Mesenchymal stem cell (in vitro differentiated cells and primary cell): ENCODE measurements around the gene ADAMTSL5.

Experiments used
- DNase-seq: peaks from one replicate; pipeline ENCODE4 v3.0.0-alpha.2; 2013
- H2AFZ ChIP-seq: one replicate; pipeline ENCODE4 v1.6.1; 2013; ENCODE audit warnings: low read depth, mild to moderate bottlenecking, control low read depth, inconsistent platforms, low read length, moderate library complexity
- H2AK5ac ChIP-seq: 2 replicates; pipeline ENCODE4 v1.6.1; 2013; ENCODE audit warnings: low read length, moderate library complexity, mild to moderate bottlenecking, inconsistent platforms; ENCODE audit not compliant: severe bottlenecking
- H2BK120ac ChIP-seq: one replicate; pipeline ENCODE4 v1.6.1; 2013; ENCODE audit warnings: low read depth, mild to moderate bottlenecking, inconsistent platforms, low read length, moderate library complexity
- H2BK12ac ChIP-seq, 2 experiments: one replicate each; pipeline ENCODE4 v1.6.1; 2013; ENCODE audit warnings: inconsistent platforms in 2 of 2, low read length in 2 of 2, mild to moderate bottlenecking in 2 of 2, moderate library complexity in 2 of 2, control low read depth in 1 of 2
- H2BK15ac ChIP-seq: one replicate; pipeline ENCODE4 v1.6.1; 2013; ENCODE audit warnings: mild to moderate bottlenecking, low read depth, inconsistent platforms; ENCODE audit not compliant: poor library complexity, severe bottlenecking
- H2BK5ac ChIP-seq: 2 replicates; pipeline ENCODE4 v1.6.1; 2013; ENCODE audit warnings: low read depth, mild to moderate bottlenecking, low read length, control low read depth, inconsistent platforms; ENCODE audit not compliant: poor library complexity, severe bottlenecking
- H3K14ac ChIP-seq, 2 experiments: one replicate each; pipeline ENCODE4 v1.6.1; 2013; ENCODE audit warnings: inconsistent platforms in 2 of 2, low read length in 2 of 2, control low read depth in 1 of 2, mild to moderate bottlenecking in 1 of 2, moderate library complexity in 1 of 2
- H3K18ac ChIP-seq, 2 experiments: one replicate each; pipeline ENCODE4 v1.6.1; 2013; ENCODE audit warnings: inconsistent platforms in 2 of 2, low read length in 2 of 2, control low read depth in 1 of 2, low read depth in 1 of 2, mild to moderate bottlenecking in 1 of 2
- H3K23ac ChIP-seq, 2 experiments: one replicate each; pipeline ENCODE4 v1.6.1; 2013; ENCODE audit warnings: inconsistent platforms in 2 of 2, low read length in 2 of 2, mild to moderate bottlenecking in 2 of 2, moderate library complexity in 2 of 2, control low read depth in 1 of 2
- H3K27ac ChIP-seq: 2 replicates; pipeline ENCODE4 v1.5.1; 2013; ENCODE audit warnings: mild to moderate bottlenecking, moderate library complexity, low read length, control low read depth, inconsistent platforms; ENCODE audit not compliant: poor library complexity, severe bottlenecking
- H3K27me3 ChIP-seq, 2 experiments: 2 replicates each; pipeline versions ENCODE4 v1.6.1 to v1.7.0; 2013; ENCODE audit warnings: low read length in 2 of 2, mild to moderate bottlenecking in 2 of 2, moderate library complexity in 2 of 2, control low read depth in 1 of 2, inconsistent platforms in 1 of 2; ENCODE audit not compliant: control insufficient read depth in 1 of 2, insufficient read depth in 1 of 2
- H3K36me3 ChIP-seq, 2 experiments: 2 replicates each; pipeline versions ENCODE4 v1.6.1 to v1.7.0; 2013; ENCODE audit warnings: low read length in 2 of 2, control low read depth in 1 of 2, inconsistent platforms in 1 of 2, low read depth in 1 of 2, mild to moderate bottlenecking in 1 of 2; ENCODE audit not compliant: insufficient read depth in 2 of 2, control insufficient read depth in 1 of 2
- H3K4ac ChIP-seq, 2 experiments: one replicate each; pipeline ENCODE4 v1.6.1; 2013; ENCODE audit warnings: inconsistent platforms in 2 of 2, low read length in 2 of 2, mild to moderate bottlenecking in 2 of 2, moderate library complexity in 2 of 2, control low read depth in 1 of 2, low read depth in 1 of 2
- H3K4me1 ChIP-seq: 2 replicates; pipeline ENCODE4 v1.6.1; 2013; ENCODE audit warnings: low read depth, low read length, control low read depth; ENCODE audit not compliant: control insufficient read depth, insufficient read depth
- H3K4me2 ChIP-seq: 2 replicates; pipeline ENCODE4 v1.6.1; 2013; ENCODE audit warnings: low read length, mild to moderate bottlenecking, inconsistent platforms; ENCODE audit not compliant: poor library complexity, severe bottlenecking
- H3K4me3 ChIP-seq, 2 experiments: 2 replicates each; pipeline versions ENCODE4 v1.5.1 to v1.7.0; 2013; ENCODE audit warnings: low read length in 2 of 2, mild to moderate bottlenecking in 2 of 2, control low read depth in 1 of 2, low read depth in 1 of 2; ENCODE audit not compliant: insufficient read depth in 1 of 2
- H3K79me1 ChIP-seq: replicated peaks from 2 replicates; pipeline ENCODE4 v1.6.1; 2013; ENCODE audit warnings: mild to moderate bottlenecking, control low read depth, low read length, inconsistent platforms; ENCODE audit not compliant: poor library complexity, severe bottlenecking
- H3K9ac ChIP-seq: 2 replicates; pipeline ENCODE4 v1.7.0; 2013; ENCODE audit warnings: mild to moderate bottlenecking, low read length, moderate library complexity
- H3K9me3 ChIP-seq: 2 replicates; pipeline ENCODE4 v1.7.0; 2013; ENCODE audit warnings: mild to moderate bottlenecking, low read length; ENCODE audit not compliant: control insufficient read depth
- H4K8ac ChIP-seq: one replicate; pipeline ENCODE4 v1.6.1; 2013; ENCODE audit warnings: inconsistent platforms, mild to moderate bottlenecking, low read length, moderate library complexity
- H4K91ac ChIP-seq: one replicate; pipeline ENCODE4 v1.6.1; 2013; ENCODE audit warnings: mild to moderate bottlenecking, low read length, inconsistent platforms
- WGBS: methylation state at CpG from one replicate; pipeline ENCODE4 v1.1.7; 2013; ENCODE audit warnings: mixed read lengths; 5-methylcytosine and 5-hydroxymethylcytosine counted together

The ADAMTSL5 gene

DNA sequence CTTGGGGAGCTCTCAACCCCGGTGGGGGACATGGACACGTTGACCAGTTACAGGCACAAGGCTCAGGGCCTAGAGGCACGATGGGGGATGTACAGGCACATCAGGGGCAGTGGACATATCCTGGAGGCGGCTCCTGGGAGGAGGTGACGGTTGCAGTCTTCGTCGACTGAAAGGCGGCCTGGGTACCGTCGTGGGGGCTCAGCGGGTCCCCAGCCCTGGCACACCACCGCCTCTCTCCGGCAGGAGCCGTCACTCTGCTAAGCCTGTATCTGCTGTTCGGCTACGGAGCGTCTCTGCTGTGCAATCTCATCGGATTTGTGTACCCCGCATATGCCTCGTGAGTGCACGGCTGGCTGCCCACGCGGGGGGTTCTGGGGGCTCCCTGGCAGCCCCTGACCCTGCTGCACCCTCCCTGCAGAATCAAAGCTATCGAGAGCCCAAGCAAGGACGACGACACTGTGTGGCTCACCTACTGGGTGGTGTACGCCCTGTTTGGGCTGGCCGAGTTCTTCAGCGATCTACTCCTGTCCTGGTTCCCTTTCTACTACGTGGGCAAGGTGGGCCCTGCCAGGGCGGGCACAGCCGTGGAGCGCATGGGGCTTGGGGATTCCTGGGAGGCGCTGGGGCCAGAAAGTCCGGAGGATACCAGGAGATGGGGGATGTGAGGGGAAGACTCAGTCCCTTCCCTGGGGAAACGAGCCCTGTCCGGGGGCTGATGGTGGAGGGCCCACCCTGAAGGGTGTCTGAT lies 17.6 kb downstream of the ADAMTSL5 start:
- Histone ChIP-seq H3K4me3 (no peak overlapping the region), H2AK5ac (no peak overlapping the region), H2BK120ac (no peak overlapping the region), H3K14ac (no peak overlapping the region), H4K8ac (no peak overlapping the region), H2BK5ac (no peak overlapping the region), H3K79me1 (no peaks in the 10 kb centered on the region), H2BK12ac (no peak overlapping the region), H3K4me2 (no peak overlapping the region), H3K27ac (no peak overlapping the region), H3K4ac (no peak overlapping the region), H4K91ac (no peak overlapping the region), H3K9ac (no peak overlapping the region), H3K36me3 (no peaks in the 10 kb centered on the region), H3K4me1 (peaks cover 9% of the 10 kb centered on the region), H2BK15ac (no peak overlapping the region), H3K18ac (no peak overlapping the region), H3K9me3 (no peaks in the 10 kb centered on the region), H3K23ac (no peak overlapping the region), H2AFZ (no peak overlapping the region), H3K27me3 (peaks cover 3 to 55% of the 10 kb centered on the region in 2 experiments)
- no peak for DNase-seq
- WGBS = 87% methylated on average over 37 of the region's 37 CpGs

DNA sequence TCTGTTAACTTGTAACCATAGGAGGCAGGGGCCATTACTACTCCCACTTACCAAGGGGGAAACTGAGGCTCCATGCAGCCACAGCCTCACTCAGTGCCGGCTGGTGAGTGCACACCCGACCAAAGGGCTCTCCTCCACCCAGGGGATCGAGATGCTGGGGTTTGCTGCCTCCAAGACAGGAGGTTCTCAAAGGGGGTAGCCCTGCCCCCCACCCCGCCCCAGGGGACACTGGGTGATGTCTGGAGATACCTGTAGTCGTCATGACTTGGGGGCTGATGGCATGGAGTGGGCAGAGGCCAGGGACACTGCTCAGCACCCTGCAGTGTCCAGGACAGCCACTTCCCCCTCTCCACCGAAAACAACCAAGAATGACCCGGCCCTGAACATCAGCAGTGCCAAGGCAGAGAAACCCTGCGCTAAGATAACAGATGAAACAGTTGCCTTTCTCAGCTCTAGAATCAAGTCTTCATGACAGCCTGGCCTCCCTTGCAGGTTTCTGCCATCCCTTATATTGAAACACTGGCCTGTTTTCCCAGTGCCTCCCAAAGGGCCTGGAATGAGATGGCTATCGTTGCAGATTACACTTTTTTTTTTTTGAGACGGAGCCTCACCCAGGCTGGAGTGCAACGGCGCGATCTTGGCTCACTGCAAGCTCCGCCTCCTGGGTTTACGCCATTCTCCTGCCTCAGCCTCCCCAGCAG lies 18.6 kb downstream of the ADAMTSL5 start:
- Histone ChIP-seq H2BK120ac (no peak overlapping the region), H3K27me3 (peaks cover 3 to 55% of the 10 kb centered on the region in 2 experiments), H3K4ac (no peak overlapping the region), H3K27ac (no peak overlapping the region), H3K4me1 (peaks cover 18% of the 10 kb centered on the region), H3K79me1 (peaks cover 5% of the 10 kb centered on the region), H4K8ac (no peak overlapping the region), H3K4me3 (no peak overlapping the region), H3K36me3 (no peaks in the 10 kb centered on the region), H3K14ac (no peak overlapping the region), H2BK15ac (no peak overlapping the region), H2AFZ (no peak overlapping the region), H2BK5ac (no peak overlapping the region), H3K9me3 (no peaks in the 10 kb centered on the region), H3K9ac (no peak overlapping the region), H3K23ac (no peak overlapping the region), H3K18ac (no peak overlapping the region), H4K91ac (no peak overlapping the region), H3K4me2 (no peak overlapping the region), H2BK12ac (no peak overlapping the region), H2AK5ac (no peak overlapping the region)
- 85% methylated on average over 15 of the region's 15 CpGs for WGBS
- DNase-seq = no peak

DNA sequence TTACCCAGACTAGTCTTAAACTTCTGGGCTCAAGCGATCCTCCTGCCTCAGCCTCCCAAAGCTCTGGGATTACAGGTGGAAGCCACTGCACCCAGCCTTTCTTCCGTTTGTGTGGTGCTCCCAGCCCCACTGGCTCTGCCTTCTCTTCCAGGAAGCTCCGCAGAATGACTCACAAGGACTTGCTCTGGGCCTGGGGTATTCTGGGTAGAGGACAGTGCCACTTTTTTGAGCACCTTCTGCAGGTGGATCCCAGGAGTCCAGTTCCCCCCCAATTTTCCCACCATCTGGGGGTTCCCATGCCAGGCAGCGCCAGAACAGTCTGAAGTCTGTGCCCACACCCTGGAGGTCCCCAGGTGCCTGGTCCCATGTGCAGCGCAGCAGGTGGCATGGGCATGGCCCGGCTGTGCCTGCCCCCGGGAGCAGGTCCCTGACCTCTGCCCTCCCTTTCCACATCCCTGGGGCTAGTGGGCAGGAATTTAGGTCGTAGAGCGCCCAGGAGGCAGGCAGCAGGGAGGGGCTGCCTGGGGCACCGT lies 20.3 kb downstream of the ADAMTSL5 start:
- peaks cover 19% of the 10 kb centered on the region for H3K4me1 ChIP-seq
- H2AFZ ChIP-seq = no peak overlapping the region
- H2AK5ac ChIP-seq = no peak overlapping the region
- 77% methylated on average over 10 of the region's 10 CpGs for WGBS
- no peak overlapping the region for H2BK15ac ChIP-seq
- peaks cover 5% of the 10 kb centered on the region for H3K79me1 ChIP-seq
- H3K14ac ChIP-seq = peak overlapping the region in 1 of 2 experiments; percentile 28
- no peak for DNase-seq
- no peak overlapping the region for H2BK12ac ChIP-seq
- H3K9ac ChIP-seq = no peak overlapping the region
- no peak overlapping the region for H2BK120ac ChIP-seq
- H3K4me3 ChIP-seq = no peak overlapping the region
- H2BK5ac ChIP-seq = no peak overlapping the region
- H3K27ac ChIP-seq = no peak overlapping the region
- H3K4ac ChIP-seq = no peak overlapping the region
- H3K18ac ChIP-seq = no peak overlapping the region
- no peak overlapping the region for H4K91ac ChIP-seq
- no peak overlapping the region for H4K8ac ChIP-seq
- no peaks in the 10 kb centered on the region for H3K9me3 ChIP-seq
- H3K4me2 ChIP-seq = no peak overlapping the region
- peaks cover 3 to 55% of the 10 kb centered on the region in 2 experiments for H3K27me3 ChIP-seq
- no peak overlapping the region for H3K23ac ChIP-seq
- peaks cover 0 to under 1% of the 10 kb centered on the region in 2 experiments for H3K36me3 ChIP-seq

DNA sequence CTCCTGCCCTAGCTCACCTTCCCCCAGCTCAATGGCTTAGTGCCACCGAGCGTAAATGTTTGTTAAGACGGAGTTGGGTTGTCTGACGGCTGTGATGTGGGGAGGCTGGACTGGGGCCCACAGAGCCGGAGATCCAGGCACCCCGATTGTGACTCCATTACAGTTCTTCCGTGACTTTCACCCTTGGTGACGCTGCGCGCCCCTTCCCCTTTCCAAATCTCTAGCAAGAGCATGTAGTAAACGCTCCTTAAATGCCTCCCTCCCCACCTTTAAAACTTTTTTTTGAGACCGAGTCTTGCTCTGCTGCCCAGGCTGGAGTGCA lies 21.0 kb downstream of the ADAMTSL5 start:
- Histone ChIP-seq H4K8ac (no peak overlapping the region), H3K4me1 (peaks cover 19% of the 10 kb centered on the region), H2BK5ac (no peak overlapping the region), H3K79me1 (peaks cover 5% of the 10 kb centered on the region), H2AK5ac (no peak overlapping the region), H3K9me3 (no peaks in the 10 kb centered on the region), H3K4me3 (peak overlapping the region in 1 of 2 experiments; percentile 77), H3K4ac (no peak overlapping the region), H3K18ac (no peak overlapping the region), H3K36me3 (peaks cover 0 to 8% of the 10 kb centered on the region in 2 experiments), H3K4me2 (no peak overlapping the region), H4K91ac (no peak overlapping the region), H3K14ac (no peak overlapping the region), H2BK12ac (no peak overlapping the region), H2AFZ (no peak overlapping the region), H2BK15ac (no peak overlapping the region), H3K9ac (no peak overlapping the region), H2BK120ac (no peak overlapping the region), H3K23ac (no peak overlapping the region), H3K27me3 (peaks cover 3 to 54% of the 10 kb centered on the region in 2 experiments), H3K27ac (no peak overlapping the region)
- 81% methylated on average over 12 of the region's 12 CpGs for WGBS
- DNase-seq = no peak
